ENCODE results near the gene PEX5L. TPM values are rescaled to one million over a fixed set of nuclear protein-coding genes. Genes with fewer than 3 reads are reported as not detected.
"Not testable (repeated sequence)": the region's sequence is repeated elsewhere in the genome, so short reads cannot be mapped to it uniquely, and the experiment has no call there.

The PEX5L gene
- total RNA-seq, 2 experiments from 2014 or later = not detected

GRCh38 chr3:180063783-180064182, 27.0 kb upstream of the PEX5L start:
- CTCF ChIA-PET = no interaction called here
- intact Hi-C loops (cut with micrococcal nuclease) = no loop called here
- H3K27me3 Mint-ChIP-seq = no peaks in the 10 kb centered on the region

GRCh38 chr3:180062771-180063170, 26.0 kb upstream of the PEX5L start:
- no peak overlapping the region for H3K27ac Mint-ChIP-seq
- H3K4me1 Mint-ChIP-seq (ENCODE audit: low read depth) = no peaks in the 10 kb centered on the region
- intact Hi-C loops (cut with micrococcal nuclease) = no loop called here
- H3K27me3 Mint-ChIP-seq = no peaks in the 10 kb centered on the region
- no peak for DNase-seq
- TF ChIP-seq CTCF (IDR thresholded peaks at IDR 0.05) = no peak
- no peak overlapping the region for H3K4me3 Mint-ChIP-seq
- no peaks in the 10 kb centered on the region for H3K36me3 Mint-ChIP-seq (ENCODE audit: low read depth)
- CTCF ChIA-PET = no interaction called here
- no peaks in the 10 kb centered on the region for H3K9me3 Mint-ChIP-seq
- POLR2A ChIA-PET = no interaction called here
- no peak for ATAC-seq

More at GRCh38 chr3:180063783-180064182, 27.0 kb upstream of the PEX5L start:
- TF ChIP-seq CTCF (IDR thresholded peaks at IDR 0.05) = no peak
- H3K9me3 Mint-ChIP-seq = no peaks in the 10 kb centered on the region
- ATAC-seq (no peak), DNase-seq (no peak)
- no peak overlapping the region for H3K4me3 Mint-ChIP-seq
- H3K4me1 Mint-ChIP-seq (ENCODE audit: low read depth) = no peaks in the 10 kb centered on the region
- H3K36me3 Mint-ChIP-seq (ENCODE audit: low read depth) = no peaks in the 10 kb centered on the region
- H3K27ac Mint-ChIP-seq = no peak overlapping the region
- POLR2A ChIA-PET = no interaction called here

GRCh38 chr3:180059356-180059755, 22.6 kb upstream of the PEX5L start:
- ATAC-seq = no peak
- H3K4me1 Mint-ChIP-seq (ENCODE audit: low read depth) = no peaks in the 10 kb centered on the region
- DNase-seq = no peak
- no peak for TF ChIP-seq CTCF (IDR thresholded peaks at IDR 0.05)
- no peak overlapping the region for H3K4me3 Mint-ChIP-seq
- H3K36me3 Mint-ChIP-seq (ENCODE audit: low read depth) = no peaks in the 10 kb centered on the region
- H3K27ac Mint-ChIP-seq = no peak overlapping the region
- intact Hi-C loops (cut with micrococcal nuclease) = no loop called here
- CTCF ChIA-PET = no interaction called here
- POLR2A ChIA-PET = no interaction called here
- no peaks in the 10 kb centered on the region for H3K9me3 Mint-ChIP-seq
- H3K27me3 Mint-ChIP-seq = no peaks in the 10 kb centered on the region

GRCh38 chr3:180058238-180058637, 21.5 kb upstream of the PEX5L start:
- intact Hi-C loops (cut with micrococcal nuclease) = no loop called here
- DNase-seq (no peak), ATAC-seq (no peak)
- H3K4me3 Mint-ChIP-seq = no peak overlapping the region
- POLR2A ChIA-PET = no interaction called here
- no peaks in the 10 kb centered on the region for H3K4me1 Mint-ChIP-seq (ENCODE audit: low read depth)
- CTCF ChIA-PET = interaction anchor here (1.0 to 1.1 kb wide), 2 partner anchors 9 to 129 kb away, joined by 3 read pairs; no protein-coding TSS in a partner anchor
- TF ChIP-seq CTCF (IDR thresholded peaks at IDR 0.05) = no peak
- H3K36me3 Mint-ChIP-seq (ENCODE audit: low read depth) = no peaks in the 10 kb centered on the region
- no peak overlapping the region for H3K27ac Mint-ChIP-seq
- no peaks in the 10 kb centered on the region for H3K27me3 Mint-ChIP-seq
- H3K9me3 Mint-ChIP-seq = no peaks in the 10 kb centered on the region

- H3K4me1 Mint-ChIP-seq (ENCODE audit: low read depth); H3K36me3 Mint-ChIP-seq (ENCODE audit: low read depth); intact Hi-C loops (cut with micrococcal nuclease); H3K27ac Mint-ChIP-seq; H3K4me3 Mint-ChIP-seq; DNase-seq; CTCF ChIA-PET; ATAC-seq; H3K27me3 Mint-ChIP-seq; POLR2A ChIA-PET; H3K9me3 Mint-ChIP-seq: not testable (repeated sequence)
Observed at GRCh38 chr3:180055656-180056055, 18.9 kb upstream of the PEX5L start.

- Mint-ChIP-seq H3K27ac (no peak overlapping the region), H3K4me1 (ENCODE audit: low read depth) (no peaks in the 10 kb centered on the region), H3K9me3 (no peaks in the 10 kb centered on the region), H3K27me3 (no peaks in the 10 kb centered on the region), H3K4me3 (no peak overlapping the region), H3K36me3 (ENCODE audit: low read depth) (no peaks in the 10 kb centered on the region)
- ChIA-PET POLR2A (no interaction called here), CTCF (interaction anchor here (0.7 kb wide), 1 partner anchor 9 kb away, joined by 3 read pairs; no protein-coding TSS in a partner anchor)
- DNase-seq = no peak
- intact Hi-C loops (cut with micrococcal nuclease) = no loop called here
- no peak for ATAC-seq
- TF ChIP-seq CTCF (IDR thresholded peaks at IDR 0.05) = no peak
Observed at GRCh38 chr3:180049391-180049790, 12.7 kb upstream of the PEX5L start.

All from activated CD8-positive, alpha-beta T cell treated with anti-CD3 and anti-CD28 coated beads for 36 hours (primary cell).